ENCODE measurements around the gene TULP4. TPM values are rescaled to one million over a fixed set of nuclear protein-coding genes. Genes with fewer than 3 reads are reported as not detected.

Gene TULP4
- total RNA-seq, 2 donors from 2014 or later, result 111 to 119 TPM

- Histone ChIP-seq H3K36me3 (no peaks in the 10 kb centered on the region), H3K27ac (no peak overlapping the region), H3K27me3 (replicated peaks; ENCODE audit: insufficient read depth) (no peaks in the 10 kb centered on the region), H3K4me3 (no peak overlapping the region), H3K9me3 (no peaks in the 10 kb centered on the region), H3K4me1 (replicated peaks) (no peaks in the 10 kb centered on the region)
- DNase-seq (ENCODE audit: low spot score), result no peak
- TF ChIP-seq POLR2AphosphoS5 (IDR thresholded peaks at IDR 0.05) (no peak), CTCF (IDR thresholded peaks at IDR 0.05) (no peak), POLR2A (IDR thresholded peaks at IDR 0.05) (no peak)
- 95% methylated on average over 14 of the region's 14 CpGs for WGBS
- intact Hi-C loops (cut with DNase I), result no loop called here
These were observed 136.6 kb downstream of the TULP4 start for GRCh38 chr6:158448856-158449255.

- TF ChIP-seq POLR2AphosphoS5 (IDR thresholded peaks at IDR 0.05) (peak; percentile 16), POLR2A (IDR thresholded peaks at IDR 0.05) (no peak), CTCF (IDR thresholded peaks at IDR 0.05) (no peak)
- 49% methylated on average over 7 of the region's 7 CpGs for WGBS
- no peak for DNase-seq (ENCODE audit: low spot score)
- intact Hi-C loops (cut with DNase I), result no loop called here
- Histone ChIP-seq H3K27me3 (replicated peaks; ENCODE audit: insufficient read depth) (no peaks in the 10 kb centered on the region), H3K27ac (no peak overlapping the region), H3K4me1 (replicated peaks) (no peaks in the 10 kb centered on the region), H3K9me3 (no peaks in the 10 kb centered on the region), H3K36me3 (no peaks in the 10 kb centered on the region), H3K4me3 (no peak overlapping the region)
These were observed 139.9 kb downstream of the TULP4 start for GRCh38 chr6:158452191-158452590.

GRCh38 chr6:158457131-158457530 is 144.9 kb downstream of the TULP4 start:
- Histone ChIP-seq H3K4me3 (no peak overlapping the region), H3K27ac (no peak overlapping the region), H3K9me3 (no peaks in the 10 kb centered on the region), H3K27me3 (replicated peaks; ENCODE audit: insufficient read depth) (no peaks in the 10 kb centered on the region), H3K4me1 (replicated peaks) (no peaks in the 10 kb centered on the region), H3K36me3 (no peaks in the 10 kb centered on the region)
- TF ChIP-seq POLR2AphosphoS5 (IDR thresholded peaks at IDR 0.05) (no peak), CTCF (IDR thresholded peaks at IDR 0.05) (no peak), POLR2A (IDR thresholded peaks at IDR 0.05) (no peak)
- no peak for DNase-seq (ENCODE audit: low spot score)
- intact Hi-C loops (cut with DNase I), result no loop called here
- 71% methylated on average over 7 of the region's 7 CpGs for WGBS

DNA sequence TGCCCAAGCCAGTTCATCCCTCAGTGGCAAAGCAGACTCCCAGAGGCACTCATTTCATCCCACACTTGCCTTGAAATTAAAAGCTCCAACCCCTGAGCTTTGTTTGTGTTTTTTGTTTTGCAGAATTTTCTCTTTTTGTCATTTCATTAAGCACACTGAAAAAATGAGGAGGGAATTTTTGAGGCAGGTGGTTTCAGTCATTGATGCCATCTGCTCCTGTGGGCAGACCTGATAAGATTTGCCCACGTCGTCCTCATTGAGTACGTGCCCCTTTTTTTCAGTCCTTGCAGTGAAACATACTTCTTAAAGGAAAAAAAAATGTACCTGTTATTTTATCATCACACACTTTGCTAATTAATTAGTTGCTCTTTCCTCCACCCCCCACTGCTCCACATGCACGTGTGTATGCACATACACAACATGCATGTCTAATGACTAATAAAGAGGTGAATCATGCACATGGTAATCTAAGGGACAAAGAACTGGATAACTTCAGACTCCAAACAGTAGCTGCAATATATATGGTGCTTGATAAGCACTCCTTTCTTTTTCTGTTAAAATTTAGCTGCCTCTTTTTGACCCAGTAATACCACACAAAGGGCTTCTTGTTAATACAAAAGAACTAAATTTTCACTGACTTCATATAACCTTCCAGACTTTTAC is 145.5 kb downstream of the TULP4 start:
- Histone ChIP-seq H3K27me3 (replicated peaks; ENCODE audit: insufficient read depth) (no peaks in the 10 kb centered on the region), H3K27ac (no peak overlapping the region), H3K36me3 (no peaks in the 10 kb centered on the region), H3K9me3 (no peaks in the 10 kb centered on the region), H3K4me1 (replicated peaks) (no peaks in the 10 kb centered on the region), H3K4me3 (no peak overlapping the region)
- no peak for DNase-seq (ENCODE audit: low spot score)
- 86% methylated on average over 4 of the region's 4 CpGs for WGBS
- TF ChIP-seq POLR2AphosphoS5 (IDR thresholded peaks at IDR 0.05) (no peak), POLR2A (IDR thresholded peaks at IDR 0.05) (no peak), CTCF (IDR thresholded peaks at IDR 0.05) (no peak)
- intact Hi-C loops (cut with DNase I), result no loop called here

GRCh38 chr6:158459726-158460125 is 147.5 kb downstream of the TULP4 start:
- no peaks in the 10 kb centered on the region for H3K9me3 ChIP-seq
- H3K4me3 ChIP-seq, result no peak overlapping the region
- no peak overlapping the region for H3K27ac ChIP-seq
- H3K27me3 ChIP-seq (replicated peaks; ENCODE audit: insufficient read depth), result no peaks in the 10 kb centered on the region
- intact Hi-C loops (cut with DNase I), result no loop called here
- TF ChIP-seq CTCF (IDR thresholded peaks at IDR 0.05) (no peak), POLR2AphosphoS5 (IDR thresholded peaks at IDR 0.05) (no peak), POLR2A (IDR thresholded peaks at IDR 0.05) (no peak)
- WGBS, result 85% methylated on average over 4 of the region's 4 CpGs
- H3K36me3 ChIP-seq, result no peaks in the 10 kb centered on the region
- no peak for DNase-seq (ENCODE audit: low spot score)
- H3K4me1 ChIP-seq (replicated peaks), result no peaks in the 10 kb centered on the region

All from prostate gland (tissue), 2 donors.